Left hindlimb (tissue), 1 donor: ENCODE data around the gene PAFAH1B1.

ENCODE experiments used
- DNase-seq: peaks from one replicate; pipeline ENCODE4 v3.0.0-alpha.2; 2018

The PAFAH1B1 gene

GRCh38 chr17:2723505-2723996 is 130.1 kb downstream of the PAFAH1B1 start:
- DNase-seq: no peak

GRCh38 chr17:2723997-2724783 is 130.7 kb downstream of the PAFAH1B1 start:
- peak; percentile 76 for DNase-seq

GRCh38 chr17:2724784-2725164 is 131.3 kb downstream of the PAFAH1B1 start:
- DNase-seq: no peak

GRCh38 chr17:2730764-2731353 is 137.4 kb downstream of the PAFAH1B1 start:
- DNase-seq: no peak

GRCh38 chr17:2731807-2732206 is 138.4 kb downstream of the PAFAH1B1 start:
- no peak for DNase-seq

- no peak for DNase-seq
These were observed 141.5 kb downstream of the PAFAH1B1 start for GRCh38 chr17:2734939-2735338.
